ENCODE results near the gene GP5. TPM values are rescaled to one million over a fixed set of nuclear protein-coding genes. Genes with fewer than 3 reads are reported as not detected.

Gene GP5
- total and polyA plus RNA-seq, 2 of the 13 experiments (the other 11 are each of a cell fraction or from before 2014, with no cell fraction given): not detected

DNA sequence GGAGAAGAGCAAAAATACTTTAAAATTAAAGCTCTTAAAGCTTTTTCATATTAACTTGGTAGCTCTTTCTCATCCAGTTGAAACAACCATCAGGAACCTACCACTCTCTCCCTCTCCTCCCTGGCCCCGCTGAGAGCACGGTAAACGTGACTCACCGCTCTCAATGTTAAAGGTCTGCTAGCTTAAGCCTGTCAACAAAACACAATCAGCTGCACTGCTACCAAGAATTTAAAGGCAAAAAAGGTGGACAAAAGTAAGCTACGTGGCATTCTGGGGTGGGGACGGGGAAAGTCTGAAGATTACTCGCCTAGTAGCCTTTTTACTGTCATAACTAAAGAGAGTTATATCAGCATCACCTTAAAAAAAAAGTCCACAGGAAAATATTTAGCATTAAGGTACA, 8.4 kb upstream of the GP5 start:
- Histone ChIP-seq H3K9me3 (ENCODE audit: low read length) (no peaks in the 10 kb centered on the region), H3K79me2 (ENCODE audit: insufficient read depth, low read length) (no peaks in the 10 kb centered on the region), H3K36me3 (replicated peaks in 1 of 2; ENCODE audit: control insufficient read depth in 1 of 2, insufficient read depth in 2 of 2, low read length in 2 of 2) (peaks cover 6 to 38% of the 10 kb centered on the region in 2 experiments; a peak in 4 of 5 replicates), H3K27ac (ENCODE audit: extremely low read length, insufficient read depth, low read length) (no peak overlapping the region), H3K4me3 (replicated peaks in 1 of 3; ENCODE audit: insufficient read depth in 1 of 3, low read depth in 2 of 3, low read length in 3 of 3) (no peak overlapping the region), H3K4me2 (ENCODE audit: low read depth, low read length) (no peak overlapping the region), H3K4me1 (ENCODE audit: insufficient read depth, low read length) (peaks cover 10% of the 10 kb centered on the region; the same call in 1 of the 2 replicates), H3K9ac (ENCODE audit: insufficient read depth, low read depth, low read length) (no peak overlapping the region), H2AFZ (ENCODE audit: low read length) (no peak overlapping the region), H4K20me1 (ENCODE audit: insufficient read depth, low read length) (no peaks in the 10 kb centered on the region), H3K27me3 (ENCODE audit: control insufficient read depth in 1 of 2, insufficient read depth in 2 of 2, low read length in 2 of 2) (no peaks in the 10 kb centered on the region)
- ATAC-seq (peak; percentile 50; the same call in 1 of the 3 replicates), DNase-seq (ENCODE audit: low spot score) (peak; percentile 7), FAIRE-seq (no peak)
- no TSS peak for BruUV-seq (replicated peaks)
- intact Hi-C loops (cut with micrococcal nuclease; ENCODE audit: unreplicated experiment) (no loop called here), in situ Hi-C loops (cut with HindIII; ENCODE audit: extremely low pct_ligation_motif_present, low pct_unique_long_range_greater_than_20kb) (no loop called here)
- ChIA-PET CTCF (ENCODE audit: low intra/inter-chr PET ratio, low total read pairs) (no interaction called here), POLR2A (no interaction called here)
- WGBS (ENCODE audit: low lambda C conversion rate): 79% methylated on average over 7 of the region's 7 CpGs
- TF ChIP-seq, protein P1, sequence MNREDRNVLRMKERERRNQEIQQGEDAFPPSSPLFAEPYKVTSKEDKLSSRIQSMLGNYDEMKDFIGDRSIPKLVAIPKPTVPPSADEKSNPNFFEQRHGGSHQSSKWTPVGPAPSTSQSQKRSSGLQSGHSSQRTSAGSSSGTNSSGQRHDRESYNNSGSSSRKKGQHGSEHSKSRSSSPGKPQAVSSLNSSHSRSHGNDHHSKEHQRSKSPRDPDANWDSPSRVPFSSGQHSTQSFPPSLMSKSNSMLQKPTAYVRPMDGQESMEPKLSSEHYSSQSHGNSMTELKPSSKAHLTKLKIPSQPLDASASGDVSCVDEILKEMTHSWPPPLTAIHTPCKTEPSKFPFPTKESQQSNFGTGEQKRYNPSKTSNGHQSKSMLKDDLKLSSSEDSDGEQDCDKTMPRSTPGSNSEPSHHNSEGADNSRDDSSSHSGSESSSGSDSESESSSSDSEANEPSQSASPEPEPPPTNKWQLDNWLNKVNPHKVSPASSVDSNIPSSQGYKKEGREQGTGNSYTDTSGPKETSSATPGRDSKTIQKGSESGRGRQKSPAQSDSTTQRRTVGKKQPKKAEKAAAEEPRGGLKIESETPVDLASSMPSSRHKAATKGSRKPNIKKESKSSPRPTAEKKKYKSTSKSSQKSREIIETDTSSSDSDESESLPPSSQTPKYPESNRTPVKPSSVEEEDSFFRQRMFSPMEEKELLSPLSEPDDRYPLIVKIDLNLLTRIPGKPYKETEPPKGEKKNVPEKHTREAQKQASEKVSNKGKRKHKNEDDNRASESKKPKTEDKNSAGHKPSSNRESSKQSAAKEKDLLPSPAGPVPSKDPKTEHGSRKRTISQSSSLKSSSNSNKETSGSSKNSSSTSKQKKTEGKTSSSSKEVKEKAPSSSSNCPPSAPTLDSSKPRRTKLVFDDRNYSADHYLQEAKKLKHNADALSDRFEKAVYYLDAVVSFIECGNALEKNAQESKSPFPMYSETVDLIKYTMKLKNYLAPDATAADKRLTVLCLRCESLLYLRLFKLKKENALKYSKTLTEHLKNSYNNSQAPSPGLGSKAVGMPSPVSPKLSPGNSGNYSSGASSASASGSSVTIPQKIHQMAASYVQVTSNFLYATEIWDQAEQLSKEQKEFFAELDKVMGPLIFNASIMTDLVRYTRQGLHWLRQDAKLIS (CRISPR knock-in tag; IDR thresholded peaks at IDR 0.05): no peak
- TF ChIP-seq SAP130 (CRISPR knock-in tag; IDR thresholded peaks at IDR 0.05; ENCODE audit: low read depth) (0 out of 2 replicates have a peak, but pooled peaks have one; percentile 14), FOSL2 (CRISPR knock-in tag; IDR thresholded peaks at IDR 0.05) (peak; percentile 53), POGZ (CRISPR knock-in tag; IDR thresholded peaks at IDR 0.05) (0 out of 2 replicates have a peak, but pooled peaks have one; percentile 22), ZNF746 (CRISPR knock-in tag; IDR thresholded peaks at IDR 0.05) (no peak), HOMEZ (CRISPR knock-in tag; IDR thresholded peaks at IDR 0.05; ENCODE audit: low read depth) (peak; percentile 94; the same call in 1 of the 2 replicates), ZBTB38 (CRISPR knock-in tag; IDR thresholded peaks at IDR 0.05) (0 out of 2 replicates have a peak, but pooled peaks have one; percentile 27), ZNF414 (CRISPR knock-in tag; IDR thresholded peaks at IDR 0.05) (no peak)
- TF ChIP-seq, protein P2, sequence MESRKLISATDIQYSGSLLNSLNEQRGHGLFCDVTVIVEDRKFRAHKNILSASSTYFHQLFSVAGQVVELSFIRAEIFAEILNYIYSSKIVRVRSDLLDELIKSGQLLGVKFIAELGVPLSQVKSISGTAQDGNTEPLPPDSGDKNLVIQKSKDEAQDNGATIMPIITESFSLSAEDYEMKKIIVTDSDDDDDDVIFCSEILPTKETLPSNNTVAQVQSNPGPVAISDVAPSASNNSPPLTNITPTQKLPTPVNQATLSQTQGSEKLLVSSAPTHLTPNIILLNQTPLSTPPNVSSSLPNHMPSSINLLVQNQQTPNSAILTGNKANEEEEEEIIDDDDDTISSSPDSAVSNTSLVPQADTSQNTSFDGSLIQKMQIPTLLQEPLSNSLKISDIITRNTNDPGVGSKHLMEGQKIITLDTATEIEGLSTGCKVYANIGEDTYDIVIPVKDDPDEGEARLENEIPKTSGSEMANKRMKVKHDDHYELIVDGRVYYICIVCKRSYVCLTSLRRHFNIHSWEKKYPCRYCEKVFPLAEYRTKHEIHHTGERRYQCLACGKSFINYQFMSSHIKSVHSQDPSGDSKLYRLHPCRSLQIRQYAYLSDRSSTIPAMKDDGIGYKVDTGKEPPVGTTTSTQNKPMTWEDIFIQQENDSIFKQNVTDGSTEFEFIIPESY (CRISPR knock-in tag; IDR thresholded peaks at IDR 0.05): peak; percentile 57
